ENCODE data around the gene KIF3A.

- TF ChIP-seq CTCF (IDR thresholded peaks at IDR 0.05; ENCODE audit: low read length): no peak
- TF ChIP-seq EZH2 (IDR thresholded peaks at IDR 0.05; ENCODE audit: borderline replicate concordance, low read length): no peak
Observed at GRCh38 chr5:132704875-132705274, 32.5 kb downstream of the KIF3A start.
